ENCODE measurements around the gene FANK1. TPM values are rescaled to one million over a fixed set of nuclear protein-coding genes. Genes with fewer than 3 reads are reported as not detected.

FANK1 gene
- total RNA-seq, 2 experiments from 2014 or later: not detected

- no peak overlapping the region for H3K4me3 Mint-ChIP-seq
- ChIA-PET POLR2A (no interaction called here), CTCF (no interaction called here)
- H3K27me3 Mint-ChIP-seq (ENCODE audit: low read depth): no peaks in the 10 kb centered on the region
- H3K9me3 Mint-ChIP-seq (ENCODE audit: insufficient read depth): no peaks in the 10 kb centered on the region
- DNase-seq (no peak), ATAC-seq (no peak)
- H3K27ac Mint-ChIP-seq: no peak overlapping the region
- no peaks in the 10 kb centered on the region for H3K4me1 Mint-ChIP-seq (ENCODE audit: low read depth)
- H3K36me3 Mint-ChIP-seq (ENCODE audit: low read depth): no peaks in the 10 kb centered on the region
These were observed 125.6 kb downstream of the FANK1 start for GRCh38 chr10:126021833-126022500.

DNA sequence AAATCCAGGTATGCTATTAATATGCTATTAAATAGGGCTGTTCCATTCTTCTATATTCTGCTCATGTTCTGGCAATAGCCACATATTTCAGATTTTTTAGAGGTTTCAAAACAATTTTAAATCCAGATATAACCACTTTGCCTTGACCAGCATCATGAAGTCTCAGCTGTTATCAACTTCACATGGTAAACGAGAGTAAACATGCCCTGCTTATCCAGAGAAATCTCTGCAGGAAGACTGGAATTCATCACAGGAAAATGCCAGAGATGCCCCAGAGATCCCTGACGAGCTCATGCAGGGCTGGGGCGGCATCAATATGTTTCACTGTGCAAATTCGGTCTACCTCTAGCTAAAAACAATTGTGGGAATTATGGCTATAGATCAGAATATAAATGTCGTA lies 126.5 kb downstream of the FANK1 start:
- DNase-seq (no peak), ATAC-seq (no peak)
- no peak overlapping the region for H3K4me3 Mint-ChIP-seq
- H3K4me1 Mint-ChIP-seq (ENCODE audit: low read depth): no peaks in the 10 kb centered on the region
- H3K27me3 Mint-ChIP-seq (ENCODE audit: low read depth): no peaks in the 10 kb centered on the region
- H3K9me3 Mint-ChIP-seq (ENCODE audit: insufficient read depth): no peaks in the 10 kb centered on the region
- ChIA-PET POLR2A (no interaction called here), CTCF (no interaction called here)
- no peaks in the 10 kb centered on the region for H3K36me3 Mint-ChIP-seq (ENCODE audit: low read depth)
- no peak overlapping the region for H3K27ac Mint-ChIP-seq

DNA sequence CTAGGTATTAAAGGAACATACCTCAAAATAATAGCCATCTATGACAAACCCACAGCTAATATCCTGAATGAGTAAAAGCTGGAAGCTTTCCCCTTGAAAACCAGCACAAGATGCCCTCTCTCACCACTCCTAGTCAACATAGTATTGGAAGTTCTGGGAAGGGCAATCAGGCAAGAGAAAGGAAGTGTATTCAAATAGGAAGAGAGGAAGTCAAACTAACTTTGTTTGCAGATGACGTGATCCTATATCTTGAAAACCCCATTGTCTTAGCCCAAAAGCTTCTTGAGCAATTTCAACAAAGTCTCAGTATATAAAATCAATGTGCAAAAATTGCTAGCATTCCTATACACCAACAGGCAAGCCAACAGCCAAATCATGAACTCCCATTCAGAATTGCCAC lies 131.3 kb downstream of the FANK1 start:
- CTCF ChIA-PET: no interaction called here
- Mint-ChIP-seq H3K4me1 (ENCODE audit: low read depth) (no peaks in the 10 kb centered on the region), H3K27ac (no peak overlapping the region), H3K27me3 (ENCODE audit: low read depth) (no peaks in the 10 kb centered on the region), H3K9me3 (ENCODE audit: insufficient read depth) (no peaks in the 10 kb centered on the region), H3K4me3 (no peak overlapping the region), H3K36me3 (ENCODE audit: low read depth) (no peaks in the 10 kb centered on the region)
- DNase-seq (no peak), ATAC-seq (no peak)
- POLR2A ChIA-PET: no interaction called here

GRCh38 chr10:126029999-126030398 lies 133.6 kb downstream of the FANK1 start:
- ATAC-seq (no peak), DNase-seq (no peak)
- POLR2A ChIA-PET: no interaction called here
- Mint-ChIP-seq H3K4me3 (no peak overlapping the region), H3K36me3 (ENCODE audit: low read depth) (no peaks in the 10 kb centered on the region), H3K4me1 (ENCODE audit: low read depth) (no peaks in the 10 kb centered on the region), H3K9me3 (ENCODE audit: insufficient read depth) (no peaks in the 10 kb centered on the region), H3K27ac (no peak overlapping the region), H3K27me3 (ENCODE audit: low read depth) (no peaks in the 10 kb centered on the region)
- CTCF ChIA-PET: no interaction called here

- H3K4me1 Mint-ChIP-seq (ENCODE audit: low read depth): no peaks in the 10 kb centered on the region
- no peaks in the 10 kb centered on the region for H3K36me3 Mint-ChIP-seq (ENCODE audit: low read depth)
- CTCF ChIA-PET: no interaction called here
- POLR2A ChIA-PET: no interaction called here
- no peak for DNase-seq
- H3K27me3 Mint-ChIP-seq (ENCODE audit: low read depth): no peaks in the 10 kb centered on the region
- no peak for ATAC-seq
- no peak overlapping the region for H3K4me3 Mint-ChIP-seq
- H3K27ac Mint-ChIP-seq: no peak overlapping the region
- H3K9me3 Mint-ChIP-seq (ENCODE audit: insufficient read depth): no peaks in the 10 kb centered on the region
These were observed 138.2 kb downstream of the FANK1 start for GRCh38 chr10:126034586-126034985.

GRCh38 chr10:126036515-126036914 lies 140.2 kb downstream of the FANK1 start:
- Mint-ChIP-seq H3K4me1 (ENCODE audit: low read depth) (no peaks in the 10 kb centered on the region), H3K27ac (no peak overlapping the region)
- ATAC-seq: no peak

GRCh38 chr10:126037946-126038345 lies 141.6 kb downstream of the FANK1 start:
- POLR2A ChIA-PET: no interaction called here
- H3K4me1 Mint-ChIP-seq (ENCODE audit: low read depth): peaks cover 7% of the 10 kb centered on the region
- no peak overlapping the region for H3K4me3 Mint-ChIP-seq

More at GRCh38 chr10:126036515-126036914, 140.2 kb downstream of the FANK1 start:
- no peaks in the 10 kb centered on the region for H3K9me3 Mint-ChIP-seq (ENCODE audit: insufficient read depth)
- CTCF ChIA-PET: no interaction called here
- no peak overlapping the region for H3K4me3 Mint-ChIP-seq
- no peak for DNase-seq
- POLR2A ChIA-PET: no interaction called here
- H3K36me3 Mint-ChIP-seq (ENCODE audit: low read depth): no peaks in the 10 kb centered on the region
- H3K27me3 Mint-ChIP-seq (ENCODE audit: low read depth): no peaks in the 10 kb centered on the region

GRCh38 chr10:126041117-126041516 lies 144.8 kb downstream of the FANK1 start:
- H3K9me3 Mint-ChIP-seq (ENCODE audit: insufficient read depth): no peaks in the 10 kb centered on the region
- no peak for ATAC-seq
- H3K4me1 Mint-ChIP-seq (ENCODE audit: low read depth): peaks cover 7% of the 10 kb centered on the region
- no peak for DNase-seq
- POLR2A ChIA-PET: no interaction called here
- CTCF ChIA-PET: no interaction called here
- H3K27me3 Mint-ChIP-seq (ENCODE audit: low read depth): no peaks in the 10 kb centered on the region
- H3K27ac Mint-ChIP-seq: no peak overlapping the region
- H3K4me3 Mint-ChIP-seq: no peak overlapping the region
- H3K36me3 Mint-ChIP-seq (ENCODE audit: low read depth): no peaks in the 10 kb centered on the region

More at GRCh38 chr10:126037946-126038345, 141.6 kb downstream of the FANK1 start:
- H3K27ac Mint-ChIP-seq: no peak overlapping the region
- no peaks in the 10 kb centered on the region for H3K27me3 Mint-ChIP-seq (ENCODE audit: low read depth)
- CTCF ChIA-PET: no interaction called here
- ATAC-seq (no peak), DNase-seq (no peak)
- H3K36me3 Mint-ChIP-seq (ENCODE audit: low read depth): no peaks in the 10 kb centered on the region
- H3K9me3 Mint-ChIP-seq (ENCODE audit: insufficient read depth): no peaks in the 10 kb centered on the region

GRCh38 chr10:126041804-126042231 lies 145.5 kb downstream of the FANK1 start:
- ATAC-seq (peak; percentile 96), DNase-seq (peak; percentile 67)
- Mint-ChIP-seq H3K9me3 (ENCODE audit: insufficient read depth) (no peaks in the 10 kb centered on the region), H3K27ac (peak overlapping the region; percentile 22), H3K27me3 (ENCODE audit: low read depth) (no peaks in the 10 kb centered on the region), H3K4me1 (ENCODE audit: low read depth) (peaks cover 7% of the 10 kb centered on the region), H3K36me3 (ENCODE audit: low read depth) (no peaks in the 10 kb centered on the region), H3K4me3 (no peak overlapping the region)
- CTCF ChIA-PET: no interaction called here
- POLR2A ChIA-PET: no interaction called here

DNA sequence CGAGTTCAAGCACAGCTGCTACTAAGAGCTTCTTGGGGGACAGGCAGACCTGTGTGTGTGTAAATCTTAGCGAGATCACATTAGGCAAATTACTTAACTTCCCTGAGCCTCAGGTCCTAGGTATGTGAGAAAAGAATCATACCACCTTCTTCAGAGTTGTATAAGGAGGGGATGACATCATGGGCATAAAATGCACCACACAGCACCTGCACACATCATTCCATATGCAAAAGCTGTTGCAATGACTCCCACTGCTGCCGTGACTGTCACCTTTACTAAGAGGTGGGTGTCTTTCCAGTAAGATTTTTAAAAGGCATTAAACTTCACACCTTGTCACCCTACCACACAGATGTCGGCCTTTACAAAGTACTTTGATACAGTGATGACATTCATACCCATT lies 146.0 kb downstream of the FANK1 start:
- H3K9me3 Mint-ChIP-seq (ENCODE audit: insufficient read depth): no peaks in the 10 kb centered on the region
- no peaks in the 10 kb centered on the region for H3K27me3 Mint-ChIP-seq (ENCODE audit: low read depth)
- H3K27ac Mint-ChIP-seq: no peak overlapping the region
- H3K4me1 Mint-ChIP-seq (ENCODE audit: low read depth): peaks cover 7% of the 10 kb centered on the region
- ChIA-PET POLR2A (no interaction called here), CTCF (no interaction called here)
- H3K4me3 Mint-ChIP-seq: no peak overlapping the region
- H3K36me3 Mint-ChIP-seq (ENCODE audit: low read depth): no peaks in the 10 kb centered on the region
- ATAC-seq (no peak), DNase-seq (no peak)

- DNase-seq (no peak), ATAC-seq (no peak)
- ChIA-PET POLR2A (no interaction called here), CTCF (no interaction called here)
- H3K4me3 Mint-ChIP-seq: no peak overlapping the region
- no peaks in the 10 kb centered on the region for H3K27me3 Mint-ChIP-seq (ENCODE audit: low read depth)
- peaks cover 7% of the 10 kb centered on the region for H3K4me1 Mint-ChIP-seq (ENCODE audit: low read depth)
- H3K9me3 Mint-ChIP-seq (ENCODE audit: insufficient read depth): no peaks in the 10 kb centered on the region
- H3K27ac Mint-ChIP-seq: no peak overlapping the region
- H3K36me3 Mint-ChIP-seq (ENCODE audit: low read depth): no peaks in the 10 kb centered on the region
These were observed 146.5 kb downstream of the FANK1 start for GRCh38 chr10:126042906-126043305.

GRCh38 chr10:126043389-126043788 lies 147.0 kb downstream of the FANK1 start:
- H3K36me3 Mint-ChIP-seq (ENCODE audit: low read depth): no peaks in the 10 kb centered on the region
- POLR2A ChIA-PET: no interaction called here
- H3K4me1 Mint-ChIP-seq (ENCODE audit: low read depth): peaks cover 7% of the 10 kb centered on the region
- no peak overlapping the region for H3K4me3 Mint-ChIP-seq
- H3K9me3 Mint-ChIP-seq (ENCODE audit: insufficient read depth): no peaks in the 10 kb centered on the region
- CTCF ChIA-PET: no interaction called here
- no peaks in the 10 kb centered on the region for H3K27me3 Mint-ChIP-seq (ENCODE audit: low read depth)
- no peak for ATAC-seq
- no peak overlapping the region for H3K27ac Mint-ChIP-seq
- no peak for DNase-seq

- Mint-ChIP-seq H3K4me1 (ENCODE audit: low read depth) (peaks cover 7% of the 10 kb centered on the region), H3K9me3 (ENCODE audit: insufficient read depth) (no peaks in the 10 kb centered on the region), H3K4me3 (no peak overlapping the region), H3K27ac (no peak overlapping the region), H3K27me3 (ENCODE audit: low read depth) (no peaks in the 10 kb centered on the region), H3K36me3 (ENCODE audit: low read depth) (no peaks in the 10 kb centered on the region)
- POLR2A ChIA-PET: no interaction called here
- DNase-seq (no peak), ATAC-seq (no peak)
- CTCF ChIA-PET: no interaction called here
These were observed 149.5 kb downstream of the FANK1 start for GRCh38 chr10:126045861-126046260.

Measured in activated CD8-positive, alpha-beta T cell treated with anti-CD3 and anti-CD28 coated beads, Interleukin-2, amount 10 ng/mL, durations not matched to agents 7 days and 5 days (primary cell).